GM18873 (cell line): ENCODE results near the gene MAP3K4.

Experiments used
- ATAC-seq: cut with Tn5 transposase; IDR thresholded peaks from one replicate; pipeline ENCODE4 v1.9.1; 2021; ENCODE audit warnings: mild to moderate bottlenecking, moderate library complexity, moderate number of reproducible peaks; ENCODE audit not compliant: unreplicated experiment, low FRiP score

Gene MAP3K4

DNA sequence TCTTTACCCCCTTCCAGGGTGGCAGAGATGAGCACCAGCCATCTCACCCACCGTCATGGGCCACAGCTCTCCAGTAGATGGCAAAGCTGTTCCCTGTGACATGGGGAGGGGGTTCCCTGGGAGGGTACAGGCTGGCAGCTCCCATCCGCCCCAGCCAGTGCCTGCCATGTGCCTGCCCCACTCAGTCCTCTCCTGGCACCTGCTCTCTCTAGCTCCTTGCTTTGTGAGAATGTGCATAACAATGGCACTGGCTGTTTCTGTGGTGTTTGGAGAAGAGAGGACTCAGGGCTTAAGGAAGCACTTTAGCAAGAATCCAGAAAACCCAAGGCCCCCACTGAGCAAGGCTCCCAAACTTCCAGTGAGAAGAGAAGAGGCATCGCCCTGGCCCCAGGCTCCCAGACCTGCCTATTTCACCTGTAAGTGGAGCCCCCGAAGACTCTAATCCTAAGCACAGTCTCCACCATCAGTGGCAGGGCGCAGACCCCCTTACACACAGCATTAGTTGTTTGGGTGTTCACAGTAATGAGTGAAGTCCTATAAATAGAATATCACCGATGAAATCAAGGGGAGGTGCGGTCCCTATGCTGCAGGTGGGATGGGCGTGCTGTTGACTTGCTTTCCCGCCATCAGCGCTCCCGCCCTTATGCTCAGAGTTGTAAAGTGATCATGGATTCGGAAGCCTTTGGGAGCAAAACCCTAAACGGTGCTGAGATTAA lies 172.1 kb downstream of the MAP3K4 start:
- ATAC-seq, result no peak

DNA sequence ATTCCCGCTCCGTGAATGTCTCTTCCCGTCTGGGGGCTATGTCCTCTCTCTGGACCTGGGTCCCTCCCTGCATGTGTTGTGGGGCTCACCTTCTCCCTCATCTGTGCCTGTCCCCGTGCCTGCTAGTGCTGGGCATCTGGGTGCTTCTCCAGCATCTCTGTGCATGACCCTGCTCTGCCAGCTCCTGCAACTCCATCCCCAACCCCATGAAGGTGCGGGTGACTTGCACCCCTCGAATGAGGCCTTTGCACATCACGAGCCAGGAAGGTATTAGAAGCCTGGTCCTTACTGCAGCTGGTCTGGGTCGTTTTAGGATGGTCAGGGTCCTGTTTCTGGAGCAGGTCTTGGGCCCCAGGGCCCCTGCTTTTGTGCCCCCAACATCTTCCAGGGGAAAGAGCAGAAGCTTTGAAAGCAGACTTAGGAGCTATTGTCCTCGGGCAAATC lies 172.6 kb downstream of the MAP3K4 start:
- no peak for ATAC-seq

DNA sequence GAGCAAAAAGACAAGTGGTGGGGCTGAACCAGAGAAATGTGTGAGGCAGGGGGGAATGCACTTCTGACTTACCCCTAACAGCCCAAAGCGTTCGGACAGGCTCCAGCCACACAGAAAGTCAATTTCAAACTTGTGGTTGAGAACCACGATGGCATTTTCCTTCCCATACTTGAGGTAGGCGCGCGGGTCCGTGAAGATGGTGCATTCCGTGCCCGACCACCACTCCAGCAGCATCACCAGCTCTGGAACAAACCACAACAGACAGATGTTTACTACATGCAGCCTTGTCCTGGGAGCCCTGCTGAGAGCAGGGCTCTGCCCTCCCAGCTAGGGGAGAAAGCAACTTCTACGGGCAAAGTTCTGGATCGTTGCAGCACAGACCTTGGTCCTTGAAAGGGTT lies 174.6 kb downstream of the MAP3K4 start:
- no peak for ATAC-seq

DNA sequence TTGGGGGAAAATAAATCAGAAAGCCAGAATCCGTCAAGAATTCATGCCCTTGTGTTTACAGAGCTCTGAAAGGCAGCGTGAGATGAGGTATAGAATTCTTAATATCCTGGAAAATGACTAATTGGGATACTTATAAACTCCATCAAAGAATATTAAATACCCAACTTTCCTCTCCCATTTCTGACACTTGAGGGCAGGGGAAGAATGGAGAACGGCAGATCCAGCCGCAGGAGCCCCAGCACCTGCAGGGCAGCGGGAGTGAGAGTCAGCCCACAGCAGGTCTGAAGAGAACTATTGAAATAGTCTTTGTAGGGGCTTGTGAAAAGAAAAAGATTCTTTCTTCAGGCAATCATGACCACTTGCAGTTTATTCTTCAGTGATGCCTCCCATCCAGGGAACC lies 175.1 kb downstream of the MAP3K4 start:
- no peak for ATAC-seq
